ENCODE results near the gene RPL29.

RPL29 gene

GRCh38 chr3:51966016-51966415 lies 29.7 kb downstream of the RPL29 start:
- no peak for DNase-seq (ENCODE audit: low read depth in 2 of 2)

- DNase-seq (ENCODE audit: low read depth in 2 of 2), result no peak
Observed at GRCh38 chr3:51964521-51964920, 31.2 kb downstream of the RPL29 start.

GRCh38 chr3:51963951-51964451 lies 31.7 kb downstream of the RPL29 start:
- no peak for DNase-seq (ENCODE audit: low read depth in 2 of 2)

GRCh38 chr3:51962854-51963530 lies 32.7 kb downstream of the RPL29 start:
- no peak for DNase-seq (ENCODE audit: low read depth in 2 of 2)

GRCh38 chr3:51961602-51962569 lies 33.8 kb downstream of the RPL29 start:
- DNase-seq (ENCODE audit: low read depth in 2 of 2), result no peak

GRCh38 chr3:51961011-51961410 lies 34.7 kb downstream of the RPL29 start:
- DNase-seq (ENCODE audit: low read depth in 2 of 2), result no peak

GRCh38 chr3:51960386-51960785 lies 35.3 kb downstream of the RPL29 start:
- DNase-seq (ENCODE audit: low read depth in 2 of 2), result no peak

GRCh38 chr3:51959651-51960050 lies 36.0 kb downstream of the RPL29 start:
- DNase-seq (ENCODE audit: low read depth in 2 of 2), result no peak

- no peak for DNase-seq (ENCODE audit: low read depth in 2 of 2)
Observed at GRCh38 chr3:51958603-51959521, 36.8 kb downstream of the RPL29 start.

- no peak for DNase-seq (ENCODE audit: low read depth in 2 of 2)
Observed at GRCh38 chr3:51957520-51958205, 38.0 kb downstream of the RPL29 start.

- no peak for DNase-seq (ENCODE audit: low read depth in 2 of 2)
Observed at GRCh38 chr3:51955893-51956770, 39.6 kb downstream of the RPL29 start.

GRCh38 chr3:51955175-51955892 lies 40.4 kb downstream of the RPL29 start, which contains the start of gene GPR62:
GPR62 (plus strand) TSS chr3:51955381; CDS start chr3:51955653, 272 bp downstream.
- no peak for DNase-seq (ENCODE audit: low read depth in 2 of 2)

- no peak for DNase-seq (ENCODE audit: low read depth in 2 of 2)
Observed at GRCh38 chr3:51954713-51955112, 41.0 kb downstream of the RPL29 start.

- no peak for DNase-seq (ENCODE audit: low read depth in 2 of 2)
Observed at GRCh38 chr3:51954105-51954504, 41.6 kb downstream of the RPL29 start.

GRCh38 chr3:51953445-51953844 lies 42.2 kb downstream of the RPL29 start:
- no peak for DNase-seq (ENCODE audit: low read depth in 2 of 2)

GRCh38 chr3:51950899-51951298 lies 44.8 kb downstream of the RPL29 start:
- DNase-seq (ENCODE audit: low read depth in 2 of 2), result no peak

GRCh38 chr3:51949121-51949520 lies 46.6 kb downstream of the RPL29 start:
- no peak for DNase-seq (ENCODE audit: low read depth in 2 of 2)

- no peak for DNase-seq (ENCODE audit: low read depth in 2 of 2)
Observed at GRCh38 chr3:51948016-51948580, 47.6 kb downstream of the RPL29 start.

All from stimulated activated CD4-positive, alpha-beta T cell treated with anti-CD3 and anti-CD28 coated beads, Interleukin-15, amount 100 ng/mL, for 48 hours (primary cell).